Epithelial cell of proximal tubule (primary cell): ENCODE results near the gene STX12. TPM values are rescaled to one million over a fixed set of nuclear protein-coding genes. Genes with fewer than 3 reads are reported as not detected.
A peak's percentile ranks its signal among the peaks of the same experiment; 100 is the strongest.

ENCODE experiments used
- DNase-seq: peaks from one replicate; pipeline ENCODE4 v3.0.0-alpha.2; 2011; ENCODE audit warnings: low read depth
- H3K4me3 ChIP-seq: 2 replicates; pipeline ENCODE4 v1.5.1; 2011; ENCODE audit warnings: low read depth, mild to moderate bottlenecking, low read length
- CTCF ChIP-seq: conservative IDR thresholded peaks from 2 replicates; pipeline ENCODE4 v1.5.1; 2012; ENCODE audit warnings: low read depth, mild to moderate bottlenecking, low read length
- total RNA-seq: library from RNA; depleted of rRNA; stranded (reverse); fragments of >200 nt; gene quantifications from 2 replicates; pipeline ENCODE4 v1.2.3, GENCODE V29; 2015

STX12 gene
- total RNA-seq, 1 donor from 2014 or later, result 31.5 TPM

DNA sequence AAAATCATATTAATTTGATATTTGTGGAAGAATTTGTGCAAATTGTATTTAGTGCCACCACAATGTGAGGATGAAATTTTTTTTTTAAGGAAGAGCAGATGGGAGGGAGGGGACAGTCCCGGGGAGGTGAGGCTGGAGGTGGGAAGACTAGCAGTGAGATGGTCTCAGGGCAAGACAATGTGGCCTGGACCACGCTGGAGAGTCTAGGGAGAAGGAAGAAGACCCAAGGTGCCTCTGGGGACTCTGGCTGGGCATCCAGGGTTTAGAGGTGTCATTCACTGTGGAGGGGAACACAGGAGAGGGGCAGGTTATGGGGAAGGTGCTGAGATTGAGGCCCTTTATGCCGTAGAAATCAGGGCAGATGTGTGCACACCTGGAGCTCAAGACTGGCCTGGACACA, 89.0 kb downstream of the STX12 start:
- TF ChIP-seq CTCF, result no peak
- no peak for DNase-seq
- H3K4me3 ChIP-seq, result no peak overlapping the region

DNA sequence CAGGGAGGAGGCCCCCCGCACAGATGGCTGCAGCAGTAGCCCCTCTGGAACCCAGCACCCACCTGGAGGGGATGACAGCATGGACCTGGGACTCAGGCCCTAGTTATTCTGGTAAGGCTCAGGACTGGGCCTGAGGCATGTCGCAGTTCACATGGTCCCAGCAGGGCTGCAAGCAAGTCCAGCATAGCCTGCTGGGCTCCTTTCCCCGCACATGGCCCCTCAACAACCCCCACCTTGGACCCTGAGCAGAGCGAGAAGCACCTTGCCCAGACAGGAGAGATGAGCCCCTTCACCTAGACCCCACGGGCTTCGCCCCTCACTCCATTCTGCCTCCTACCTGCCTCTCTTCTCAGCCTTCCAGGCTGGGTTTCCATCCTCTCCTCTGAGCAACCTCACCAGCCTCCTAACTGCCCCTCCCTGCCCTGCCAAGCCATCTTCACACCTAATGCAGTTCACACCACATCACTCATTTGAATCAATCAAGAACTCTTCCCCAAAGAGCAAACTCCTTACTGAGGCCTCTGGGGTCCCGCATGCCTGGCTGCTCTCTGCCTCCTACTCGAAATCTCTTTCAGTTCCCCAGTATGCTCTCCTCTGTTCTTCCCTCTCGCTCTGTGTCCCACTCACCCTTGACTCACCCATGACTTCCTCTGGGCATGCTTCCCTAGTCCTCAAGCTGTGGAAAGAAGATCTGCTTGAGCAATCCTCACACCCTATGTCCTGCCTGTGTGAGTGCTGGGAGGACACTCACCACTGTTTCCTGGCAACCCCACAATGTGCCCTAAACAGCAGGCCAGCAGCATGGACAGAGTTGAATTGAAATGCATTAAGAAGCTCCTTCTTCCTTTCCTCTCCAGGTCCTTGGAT, 89.9 kb downstream of the STX12 start:
- TF ChIP-seq CTCF, result no peak
- H3K4me3 ChIP-seq, result no peak overlapping the region
- DNase-seq, result peak; percentile 98

DNA sequence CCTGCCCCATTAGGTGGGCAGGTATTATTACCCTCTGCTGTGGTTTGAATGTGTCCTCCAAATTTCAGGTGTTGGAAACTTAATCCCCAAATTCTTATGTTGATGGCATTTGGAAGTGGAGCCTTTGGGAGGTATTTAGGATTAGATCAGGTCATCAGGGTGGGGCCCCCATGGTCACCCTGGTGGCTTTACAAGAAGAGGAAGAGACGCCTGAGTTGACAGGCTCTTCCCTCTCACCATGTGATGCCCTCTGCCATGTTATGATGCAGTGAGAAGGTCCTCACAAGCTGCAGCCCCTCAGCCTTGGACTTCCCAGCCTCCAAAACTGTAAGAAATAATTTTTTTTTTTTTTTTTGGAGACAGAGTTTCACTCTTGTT, 90.5 kb downstream of the STX12 start:
- no peak overlapping the region for H3K4me3 ChIP-seq
- no peak for TF ChIP-seq CTCF
- no peak for DNase-seq

GRCh38 chr1:27864264-27864895, 91.4 kb downstream of the STX12 start:
- no peak overlapping the region for H3K4me3 ChIP-seq
- no peak for DNase-seq
- TF ChIP-seq CTCF, result no peak

DNA sequence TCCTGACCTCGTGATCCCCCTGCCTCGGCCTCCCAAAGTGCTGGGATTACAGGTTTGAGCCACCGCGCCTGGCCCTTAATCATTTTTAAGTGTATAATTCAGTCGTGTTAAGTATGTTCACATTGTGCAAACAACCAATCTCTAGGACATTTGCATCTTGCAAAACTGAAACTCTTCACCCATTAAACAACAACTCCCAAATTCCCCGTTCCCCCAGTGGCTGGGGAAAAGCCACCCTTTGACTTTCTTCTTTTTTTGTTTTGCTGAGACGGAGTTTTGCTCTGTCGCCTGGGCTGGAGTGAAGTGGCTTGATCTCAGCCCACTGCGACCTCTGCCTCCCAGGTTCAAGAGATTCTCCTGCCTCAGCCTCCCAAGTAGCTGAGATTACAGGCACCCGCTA, 92.8 kb downstream of the STX12 start:
- no peak overlapping the region for H3K4me3 ChIP-seq
- no peak for TF ChIP-seq CTCF
- DNase-seq, result no peak

DNA sequence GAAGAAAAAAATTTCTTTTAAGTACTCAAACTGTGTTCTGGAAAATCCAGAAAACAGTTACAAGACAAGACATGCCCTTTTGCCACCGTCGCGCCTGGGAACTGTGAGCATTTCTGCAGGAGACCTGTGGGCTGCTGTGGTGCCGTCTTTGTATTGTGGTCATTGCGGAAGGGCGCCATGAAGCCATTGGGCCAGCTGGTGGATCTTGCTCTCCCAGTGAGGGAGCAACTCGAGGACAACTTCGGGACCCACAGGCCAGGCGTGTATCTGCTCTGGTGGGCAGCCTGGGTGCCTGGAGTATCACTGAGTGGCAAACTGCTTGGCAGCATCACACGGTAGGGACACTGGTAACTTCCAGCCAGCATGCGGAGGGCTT, 95.5 kb downstream of the STX12 start:
- no peak for TF ChIP-seq CTCF
- DNase-seq, result no peak
- no peak overlapping the region for H3K4me3 ChIP-seq
